Neural crest cell (in vitro differentiated cells): ENCODE measurements around the gene CSF2. TPM values are rescaled to one million over a fixed set of nuclear protein-coding genes. Genes with fewer than 3 reads are reported as not detected.

Experiments used
- DNase-seq: peaks from one replicate; pipeline ENCODE4 v3.0.0; 2021; ENCODE audit warnings: low read depth, mixed read lengths, low spot score
- H3K27ac Mint-ChIP-seq: one replicate; pipeline ENCODE4 v1.8.0; 2021; ENCODE audit warnings: mild to moderate bottlenecking, mixed read lengths; ENCODE audit not compliant: unreplicated experiment
- H3K27me3 Mint-ChIP-seq: 2 replicates; pipeline ENCODE4 v1.8.0; 2021; ENCODE audit warnings: low read depth, mild to moderate bottlenecking, mixed read lengths
- H3K36me3 Mint-ChIP-seq: 2 replicates; pipeline ENCODE4 v1.8.0; 2021; ENCODE audit warnings: low read depth, mild to moderate bottlenecking, mixed read lengths
- H3K4me1 Mint-ChIP-seq: 2 replicates; pipeline ENCODE4 v1.8.0; 2021; ENCODE audit warnings: mixed read lengths
- H3K4me3 Mint-ChIP-seq: one replicate; pipeline ENCODE4 v1.8.0; 2021; ENCODE audit warnings: mild to moderate bottlenecking, mixed read lengths
- H3K9me3 Mint-ChIP-seq: 2 replicates; pipeline ENCODE4 v1.8.0; 2021; ENCODE audit warnings: mixed read lengths
- CTCF ChIP-seq: fragments of 200-600 bp; sonication (generic); conservative IDR thresholded peaks from 2 replicates; pipeline ENCODE4 v1.5.0; 2021; ENCODE audit warnings: antibody characterized with exemption, mild to moderate bottlenecking
- total RNA-seq: library from RNA; stranded (reverse); gene quantifications from 2 replicates; pipeline ENCODE4 v1.2.1, GENCODE V29; 2021

Gene CSF2
- total RNA-seq, 1 donor from 2014 or later = not detected

GRCh38 chr5:132076202-132076830, 2.7 kb downstream of the CSF2 start:
- Mint-ChIP-seq H3K4me3 (no peak overlapping the region), H3K27me3 (no peaks in the 10 kb centered on the region), H3K9me3 (no peaks in the 10 kb centered on the region), H3K27ac (no peak overlapping the region), H3K36me3 (no peaks in the 10 kb centered on the region), H3K4me1 (no peaks in the 10 kb centered on the region)
- no peak for TF ChIP-seq CTCF
- DNase-seq = no peak

- TF ChIP-seq CTCF = no peak
- no peaks in the 10 kb centered on the region for H3K27me3 Mint-ChIP-seq
- no peak for DNase-seq
Observed at GRCh38 chr5:132076983-132077382, 3.4 kb downstream of the CSF2 start.

GRCh38 chr5:132079081-132079480, 5.5 kb downstream of the CSF2 start:
- Mint-ChIP-seq H3K9me3 (no peaks in the 10 kb centered on the region), H3K4me3 (no peak overlapping the region), H3K4me1 (no peaks in the 10 kb centered on the region), H3K36me3 (no peaks in the 10 kb centered on the region), H3K27me3 (no peaks in the 10 kb centered on the region), H3K27ac (peak overlapping the region; percentile 62)
- DNase-seq = no peak
- TF ChIP-seq CTCF = no peak

More at GRCh38 chr5:132076983-132077382, 3.4 kb downstream of the CSF2 start:
- H3K4me3 Mint-ChIP-seq = no peak overlapping the region
- peak overlapping the region; percentile 83 for H3K27ac Mint-ChIP-seq
- H3K36me3 Mint-ChIP-seq = no peaks in the 10 kb centered on the region
- H3K9me3 Mint-ChIP-seq = no peaks in the 10 kb centered on the region
- H3K4me1 Mint-ChIP-seq = no peaks in the 10 kb centered on the region

GRCh38 chr5:132079619-132080018, 6.0 kb downstream of the CSF2 start:
- Mint-ChIP-seq H3K4me1 (no peaks in the 10 kb centered on the region), H3K9me3 (no peaks in the 10 kb centered on the region), H3K27ac (no peak overlapping the region), H3K36me3 (no peaks in the 10 kb centered on the region), H3K4me3 (no peak overlapping the region), H3K27me3 (no peaks in the 10 kb centered on the region)
- TF ChIP-seq CTCF = no peak
- DNase-seq = no peak

- Mint-ChIP-seq H3K27ac (no peak overlapping the region), H3K27me3 (no peaks in the 10 kb centered on the region), H3K4me3 (no peak overlapping the region), H3K4me1 (no peaks in the 10 kb centered on the region), H3K9me3 (no peaks in the 10 kb centered on the region), H3K36me3 (no peaks in the 10 kb centered on the region)
- no peak for TF ChIP-seq CTCF
- DNase-seq = no peak
Observed at GRCh38 chr5:132080595-132080994, 7.0 kb downstream of the CSF2 start.
